Lower lobe of right lung (tissue), 2 donors: Measurements from ENCODE around the gene IFIH1. TPM values are rescaled to one million over a fixed set of nuclear protein-coding genes. Genes with fewer than 3 reads are reported as not detected.

Experiments
- ATAC-seq, 2 donors: fragments of 200-7000 bp; cut with Tn5 transposase; one replicate each; pipeline ENCODE4 v1.9.1; 2020 to 2022; ENCODE audit warnings: mild to moderate bottlenecking in 2 of 2, moderate library complexity in 2 of 2
- DNase-seq: peaks from one replicate; pipeline ENCODE4 v3.0.0-alpha.2; 2020
- H3K27ac ChIP-seq: fragments of 200-600 bp; one replicate; pipeline ENCODE4 v1.8.0; 2022
- H3K27me3 ChIP-seq: fragments of 200-600 bp; one replicate; pipeline ENCODE4 v1.8.0; 2022; ENCODE audit warnings: low read depth
- H3K36me3 ChIP-seq: fragments of 200-600 bp; one replicate; pipeline ENCODE4 v1.8.0; 2022; ENCODE audit warnings: mild to moderate bottlenecking
- H3K4me1 ChIP-seq: fragments of 200-600 bp; one replicate; pipeline ENCODE4 v1.8.0; 2022
- H3K4me3 ChIP-seq: fragments of 200-600 bp; one replicate; pipeline ENCODE4 v1.8.0; 2022; ENCODE audit warnings: mild to moderate bottlenecking
- H3K9me3 ChIP-seq: fragments of 200-600 bp; one replicate; pipeline ENCODE4 v1.8.0; 2022
- CTCF ChIP-seq: fragments of 200-600 bp; IDR thresholded peaks from one replicate; pipeline ENCODE4 v1.8.0; 2022; ENCODE audit warnings: antibody characterized with exemption, mild to moderate bottlenecking
- intact Hi-C: fragments of 100-400 bp; cut with DNase I; formaldehyde crosslinking; loops from one replicate; pipeline ENCODE4 v1.11.0; 2022
- total RNA-seq: library from RNA; stranded (reverse); fragmentation: NEBNext Ultra II Directional; extraction: Animal tissue kit (Norgen Biotek cat#: 25700); gene quantifications from one replicate; pipeline ENCODE4 v1.2.1, GENCODE V29; 2021
- donor health status: DM: no; HTN: yes; CAD: no; lungs with severe emphysema.

Gene IFIH1
- total RNA-seq, 1 donor from 2014 or later: 44.1 TPM

- Histone ChIP-seq H3K27ac (no peak overlapping the region), H3K9me3 (no peaks in the 10 kb centered on the region), H3K4me1 (no peaks in the 10 kb centered on the region), H3K4me3 (no peak overlapping the region), H3K27me3 (no peaks in the 10 kb centered on the region), H3K36me3 (peaks cover 91% of the 10 kb centered on the region)
- no peak for TF ChIP-seq CTCF
- intact Hi-C loops: no loop called here
- ATAC-seq (no peak), DNase-seq (no peak)
Measured at GRCh38 chr2:162282765-162283425, 35.6 kb downstream of the IFIH1 start.

DNA sequence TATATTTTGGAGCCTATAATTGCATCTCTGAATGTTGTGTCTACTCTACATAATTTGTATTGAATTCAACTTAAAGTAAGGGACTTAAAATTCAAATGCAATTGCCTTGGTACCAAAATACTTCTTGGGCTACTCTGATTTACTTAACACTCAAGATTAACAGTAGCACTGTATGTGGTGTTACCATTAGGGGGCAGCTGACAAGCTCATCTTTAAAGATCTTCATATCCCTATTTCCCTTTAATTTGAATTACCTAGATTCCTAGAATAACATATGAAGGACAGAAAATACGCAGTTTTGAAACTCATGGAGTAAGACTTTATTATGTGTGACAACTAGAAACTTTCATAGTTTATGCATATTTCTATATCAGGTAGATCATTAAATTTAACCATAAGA is 37.8 kb downstream of the IFIH1 start:
- Histone ChIP-seq H3K36me3 (peaks cover 95% of the 10 kb centered on the region), H3K4me3 (no peak overlapping the region), H3K27me3 (no peaks in the 10 kb centered on the region), H3K4me1 (no peaks in the 10 kb centered on the region), H3K27ac (no peak overlapping the region), H3K9me3 (no peaks in the 10 kb centered on the region)
- DNase-seq: no peak
- TF ChIP-seq CTCF: no peak
- no peak for ATAC-seq
- intact Hi-C loops: no loop called here

GRCh38 chr2:162277381-162277780 is 41.1 kb downstream of the IFIH1 start:
- Histone ChIP-seq H3K4me3 (no peak overlapping the region), H3K9me3 (no peaks in the 10 kb centered on the region), H3K27ac (no peak overlapping the region), H3K27me3 (no peaks in the 10 kb centered on the region), H3K4me1 (no peaks in the 10 kb centered on the region), H3K36me3 (peaks cover 88% of the 10 kb centered on the region)
- TF ChIP-seq CTCF: no peak
- DNase-seq (no peak), ATAC-seq (no peak)
- intact Hi-C loops: no loop called here

DNA sequence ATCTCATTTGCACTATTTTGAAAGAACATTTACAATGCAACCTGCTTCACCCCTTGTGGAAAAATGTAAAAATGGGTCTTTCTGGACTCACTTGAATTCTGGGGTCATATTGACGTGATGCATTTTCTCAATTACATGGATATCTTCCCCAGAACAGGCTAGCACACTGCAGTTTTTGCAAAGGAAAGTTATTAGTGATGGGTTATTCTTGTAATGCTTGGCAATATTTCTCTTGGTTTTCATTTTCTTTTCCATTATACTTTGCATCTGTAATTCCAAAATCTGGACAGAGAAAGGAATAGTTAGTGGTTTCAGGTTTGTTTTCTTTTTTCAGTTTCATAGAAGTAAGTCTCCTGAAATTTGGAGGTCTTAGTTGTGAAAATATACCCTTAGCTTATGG is 50.5 kb downstream of the IFIH1 start:
- no peak for TF ChIP-seq CTCF
- intact Hi-C loops: no loop called here
- peaks cover 54% of the 10 kb centered on the region for H3K36me3 ChIP-seq

GRCh38 chr2:162267496-162267895 is 51.0 kb downstream of the IFIH1 start:
- Histone ChIP-seq H3K9me3 (no peaks in the 10 kb centered on the region), H3K4me3 (no peak overlapping the region), H3K27me3 (no peaks in the 10 kb centered on the region), H3K27ac (no peak overlapping the region), H3K36me3 (peaks cover 49% of the 10 kb centered on the region), H3K4me1 (no peaks in the 10 kb centered on the region)
- intact Hi-C loops: no loop called here
- no peak for TF ChIP-seq CTCF
- DNase-seq: no peak
- no peak for ATAC-seq

More for the DNA sequence above, 50.5 kb downstream of the IFIH1 start:
- DNase-seq (no peak), ATAC-seq (no peak)
- H3K4me3 ChIP-seq: no peak overlapping the region
- no peaks in the 10 kb centered on the region for H3K4me1 ChIP-seq
- H3K27me3 ChIP-seq: no peaks in the 10 kb centered on the region
- H3K9me3 ChIP-seq: no peaks in the 10 kb centered on the region
- no peak overlapping the region for H3K27ac ChIP-seq

GRCh38 chr2:162266460-162266760 is 52.1 kb downstream of the IFIH1 start:
- no peaks in the 10 kb centered on the region for H3K9me3 ChIP-seq
- peaks cover 9% of the 10 kb centered on the region for H3K4me1 ChIP-seq
- peaks cover 38% of the 10 kb centered on the region for H3K36me3 ChIP-seq
- H3K4me3 ChIP-seq: no peak overlapping the region
- H3K27ac ChIP-seq: no peak overlapping the region
- TF ChIP-seq CTCF: no peak
- ATAC-seq: no peak
- intact Hi-C loops: no loop called here
- DNase-seq: no peak
- no peaks in the 10 kb centered on the region for H3K27me3 ChIP-seq
